GM12878 (cell line): Measurements from ENCODE around the gene ZSWIM6.

ENCODE experiments used
- TARDBP ChIP-seq: IDR thresholded peaks from 2 replicates; pipeline ENCODE4 v1.6.1; 2016; ENCODE audit warnings: borderline replicate concordance
- TF ChIP-seq, protein P1 (sequence below), 3 experiments: IDR thresholded peaks in 2 of 3; conservative IDR thresholded peaks in 1 of 3; 2 replicates each; pipeline ENCODE4 v1.5.1; 2011; ENCODE audit warnings: low read depth in 3 of 3, low read length in 3 of 3, mild to moderate bottlenecking in 3 of 3, control low read depth in 2 of 3, moderate library complexity in 2 of 3, inconsistent platforms in 1 of 3, mixed read lengths in 1 of 3; ENCODE audit not compliant: control insufficient read depth in 2 of 3, insufficient read depth in 1 of 3; ENCODE audit errors: extremely low read depth in 1 of 3

DNA sequence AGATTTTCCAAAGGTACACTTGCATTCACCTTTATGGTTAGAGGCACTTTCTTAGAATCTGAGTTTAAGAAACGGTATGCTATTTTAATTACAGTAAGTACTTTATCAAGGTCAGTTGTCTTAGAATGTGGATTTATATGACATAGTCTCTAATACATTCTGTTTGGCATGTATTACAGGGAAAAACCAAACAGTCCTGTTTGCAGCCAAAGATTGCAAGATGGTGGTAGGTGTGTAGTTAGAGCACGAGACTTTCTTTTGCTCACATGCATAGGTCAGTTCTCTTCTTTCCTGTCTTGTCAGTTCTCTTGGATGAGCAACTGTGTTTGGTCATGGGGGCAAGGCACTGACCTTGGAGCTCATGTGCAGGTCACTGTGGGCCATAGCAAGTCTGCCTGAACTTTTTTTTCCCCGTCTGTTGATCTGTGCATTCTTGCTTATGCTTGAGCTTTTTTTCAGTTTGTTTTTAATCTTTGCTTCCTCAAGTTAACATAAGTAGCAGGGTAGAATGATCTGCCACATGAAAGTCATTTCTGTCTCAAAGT is 20.6 kb downstream of the ZSWIM6 start:
- no peak for TF ChIP-seq TARDBP
- TF ChIP-seq, protein P1, sequence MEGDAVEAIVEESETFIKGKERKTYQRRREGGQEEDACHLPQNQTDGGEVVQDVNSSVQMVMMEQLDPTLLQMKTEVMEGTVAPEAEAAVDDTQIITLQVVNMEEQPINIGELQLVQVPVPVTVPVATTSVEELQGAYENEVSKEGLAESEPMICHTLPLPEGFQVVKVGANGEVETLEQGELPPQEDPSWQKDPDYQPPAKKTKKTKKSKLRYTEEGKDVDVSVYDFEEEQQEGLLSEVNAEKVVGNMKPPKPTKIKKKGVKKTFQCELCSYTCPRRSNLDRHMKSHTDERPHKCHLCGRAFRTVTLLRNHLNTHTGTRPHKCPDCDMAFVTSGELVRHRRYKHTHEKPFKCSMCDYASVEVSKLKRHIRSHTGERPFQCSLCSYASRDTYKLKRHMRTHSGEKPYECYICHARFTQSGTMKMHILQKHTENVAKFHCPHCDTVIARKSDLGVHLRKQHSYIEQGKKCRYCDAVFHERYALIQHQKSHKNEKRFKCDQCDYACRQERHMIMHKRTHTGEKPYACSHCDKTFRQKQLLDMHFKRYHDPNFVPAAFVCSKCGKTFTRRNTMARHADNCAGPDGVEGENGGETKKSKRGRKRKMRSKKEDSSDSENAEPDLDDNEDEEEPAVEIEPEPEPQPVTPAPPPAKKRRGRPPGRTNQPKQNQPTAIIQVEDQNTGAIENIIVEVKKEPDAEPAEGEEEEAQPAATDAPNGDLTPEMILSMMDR (IDR thresholded peaks at IDR 0.05 in 2 of 3, conservative IDR thresholded peaks at IDR 0.05 in 1 of 3; ENCODE audit: control insufficient read depth in 2 of 3, extremely low read depth in 1 of 3, insufficient read depth in 1 of 3, low read depth in 3 of 3, low read length in 3 of 3): no peak
